Neural cell (in vitro differentiated cells): ENCODE data around the gene C1orf50. TPM values are rescaled to one million over a fixed set of nuclear protein-coding genes. Genes with fewer than 3 reads are reported as not detected.

Experiments
- H2AFZ ChIP-seq: fragments of 200-600, 300-800 bp; sonication (generic), shearing (Covaris generic); 2 replicates; pipeline ENCODE4 v1.6.0; 2014; ENCODE audit warnings: low read depth, mild to moderate bottlenecking, antibody characterized with exemption, low read length, moderate library complexity
- H3F3A ChIP-seq: fragments of 200-600 bp; shearing (Covaris generic); 2 replicates; pipeline ENCODE4 v1.6.1; 2016; ENCODE audit warnings: mild to moderate bottlenecking, moderate library complexity, mixed read lengths, antibody characterized with exemption, low read length; ENCODE audit not compliant: insufficient read depth, poor library complexity, severe bottlenecking
- H3K27ac ChIP-seq: fragments of 200-600, 300-800 bp; sonication (generic), shearing (Covaris generic); 2 replicates; pipeline ENCODE4 v1.5.1; 2014; ENCODE audit warnings: mild to moderate bottlenecking, low read length, moderate library complexity
- H3K27me3 ChIP-seq: fragments of 300-800, 200-600 bp; sonication (generic), shearing (Covaris generic); 2 replicates; pipeline ENCODE4 v1.6.0; 2014; ENCODE audit warnings: mild to moderate bottlenecking, low read depth, low read length, moderate library complexity; ENCODE audit not compliant: insufficient read depth
- H3K36me3 ChIP-seq: fragments of 300-800, 200-600 bp; sonication (generic), shearing (Covaris generic); 2 replicates; pipeline ENCODE4 v1.5.1; 2014; ENCODE audit warnings: mild to moderate bottlenecking, antibody characterized with exemption, low read length, moderate library complexity; ENCODE audit not compliant: insufficient read depth
- H3K4me2 ChIP-seq: fragments of 300-800, 200-600 bp; sonication (generic), shearing (Covaris generic); 2 replicates; pipeline ENCODE4 v1.6.0; 2014; ENCODE audit warnings: mild to moderate bottlenecking, low read length
- H3K4me3 ChIP-seq: fragments of 300-800, 200-600 bp; sonication (generic), shearing (Covaris generic); 2 replicates; pipeline ENCODE4 v1.5.1; 2014; ENCODE audit warnings: mild to moderate bottlenecking, low read length, moderate library complexity
- H3K79me2 ChIP-seq: fragments of 200-600 bp; shearing (Covaris generic); replicated peaks from 2 replicates; pipeline ENCODE4 v1.6.0; 2014; ENCODE audit warnings: mild to moderate bottlenecking, low read length, moderate library complexity; ENCODE audit not compliant: insufficient read depth
- H3K9ac ChIP-seq: fragments of 300-800, 200-600 bp; sonication (generic), shearing (Covaris generic); 2 replicates; pipeline ENCODE4 v1.6.1; 2016; ENCODE audit warnings: mild to moderate bottlenecking, low read length, mixed read lengths
- H3K9me2 ChIP-seq: fragments of 200-600 bp; shearing (Covaris generic); 2 replicates; pipeline ENCODE4 v1.6.1; 2016; ENCODE audit warnings: mild to moderate bottlenecking, low read length, mixed read lengths; ENCODE audit not compliant: insufficient read depth
- H3K9me3 ChIP-seq: fragments of 200-600, 300-800 bp; sonication (generic), shearing (Covaris generic); 2 replicates; pipeline ENCODE4 v1.6.1; 2016; ENCODE audit warnings: mild to moderate bottlenecking, mixed run types, low read length, moderate library complexity, mixed read lengths
- H4K20me1 ChIP-seq: fragments of 200-600 bp; shearing (Covaris generic); 2 replicates; pipeline ENCODE4 v1.6.1; 2016; ENCODE audit warnings: mild to moderate bottlenecking, mixed run types; ENCODE audit not compliant: insufficient read depth
- CTCF ChIP-seq: fragments of 450-650 bp; IDR thresholded peaks from 2 replicates; pipeline ENCODE4 v1.5.1; 2014; ENCODE audit warnings: antibody characterized with exemption, mild to moderate bottlenecking, moderate library complexity; ENCODE audit not compliant: poor library complexity, severe bottlenecking
- EP300 ChIP-seq: fragments of 450-650 bp; conservative IDR thresholded peaks from 2 replicates; pipeline ENCODE4 v1.6.1; 2014; ENCODE audit warnings: antibody characterized with exemption, mild to moderate bottlenecking, moderate library complexity; ENCODE audit not compliant: poor library complexity, severe bottlenecking
- EZH2 ChIP-seq: fragments of 200-600, 300-800 bp; shearing (Covaris generic), sonication (generic); IDR thresholded peaks from 2 replicates; pipeline ENCODE4 v1.6.1; 2014; ENCODE audit warnings: antibody characterized with exemption, low read length, borderline replicate concordance, mild to moderate bottlenecking; ENCODE audit not compliant: insufficient read depth, poor library complexity, severe bottlenecking
- MXI1 ChIP-seq: fragments of 450-650 bp; conservative IDR thresholded peaks from 2 replicates; pipeline ENCODE4 v1.6.1; 2014; ENCODE audit warnings: antibody characterized with exemption, mild to moderate bottlenecking; ENCODE audit not compliant: poor library complexity, severe bottlenecking
- POLR2AphosphoS5 ChIP-seq: IDR thresholded peaks from 2 replicates; pipeline ENCODE4 v1.6.1; 2012
- RAD21 ChIP-seq: fragments of 450-650 bp; conservative IDR thresholded peaks from 2 replicates; pipeline ENCODE4 v1.6.1; 2014; ENCODE audit warnings: antibody characterized with exemption, mild to moderate bottlenecking, moderate library complexity
- REST ChIP-seq: IDR thresholded peaks from 2 replicates; pipeline ENCODE4 v1.6.1; 2012; ENCODE audit warnings: borderline replicate concordance
- SMC3 ChIP-seq: fragments of 450-650 bp; conservative IDR thresholded peaks from 2 replicates; pipeline ENCODE4 v1.6.1; 2014; ENCODE audit warnings: antibody characterized with exemption, mild to moderate bottlenecking, moderate library complexity; ENCODE audit not compliant: poor library complexity
- TAF1 ChIP-seq: IDR thresholded peaks from 2 replicates; pipeline ENCODE4 v1.6.1; 2012; ENCODE audit warnings: low read depth
- polyA plus RNA-seq: library from polyadenylated mRNA; depleted of rRNA; stranded (reverse); fragments of >200 nt; gene quantifications from 2 replicates; pipeline ENCODE4 v1.2.3, GENCODE V29; 2014

The C1orf50 gene
- polyA plus RNA-seq, 1 donor from 2014 or later: 26.7 TPM

GRCh38 chr1:42733415-42734200 lies 33.4 kb upstream of the C1orf50 start:
- Histone ChIP-seq H3K4me3 (no peak overlapping the region), H3F3A (no peaks in the 10 kb centered on the region), H3K9me3 (no peaks in the 10 kb centered on the region), H3K27me3 (no peaks in the 10 kb centered on the region), H3K4me2 (no peak overlapping the region), H3K9me2 (no peaks in the 10 kb centered on the region), H3K9ac (no peak overlapping the region), H4K20me1 (no peaks in the 10 kb centered on the region), H2AFZ (no peak overlapping the region), H3K36me3 (no peaks in the 10 kb centered on the region), H3K79me2 (no peaks in the 10 kb centered on the region), H3K27ac (no peak overlapping the region)
- TF ChIP-seq EP300: no peak
- no peak for TF ChIP-seq POLR2AphosphoS5
- no peak for TF ChIP-seq RAD21
- TF ChIP-seq EZH2: no peak
- no peak for TF ChIP-seq TAF1
- TF ChIP-seq MXI1: no peak
- no peak for TF ChIP-seq SMC3
- no peak for TF ChIP-seq CTCF
- TF ChIP-seq REST: no peak

- Histone ChIP-seq H3K27ac (no peak overlapping the region), H3K9me3 (no peaks in the 10 kb centered on the region), H3K79me2 (no peaks in the 10 kb centered on the region), H3K27me3 (no peaks in the 10 kb centered on the region), H3K4me2 (no peak overlapping the region), H3K9me2 (no peaks in the 10 kb centered on the region), H3K9ac (no peak overlapping the region), H3K4me3 (no peak overlapping the region), H3K36me3 (no peaks in the 10 kb centered on the region), H4K20me1 (no peaks in the 10 kb centered on the region), H2AFZ (no peak overlapping the region), H3F3A (no peaks in the 10 kb centered on the region)
- no peak for TF ChIP-seq EP300
- TF ChIP-seq MXI1: no peak
- TF ChIP-seq TAF1: no peak
- TF ChIP-seq POLR2AphosphoS5: no peak
- TF ChIP-seq CTCF: no peak
- no peak for TF ChIP-seq REST
- TF ChIP-seq SMC3: no peak
- TF ChIP-seq RAD21: no peak
- no peak for TF ChIP-seq EZH2
Measured at GRCh38 chr1:42734201-42735035, 32.6 kb upstream of the C1orf50 start.
